OCI-M1 (cell line): ENCODE data around the gene CACNG6.

ENCODE experiments used
- DNase-seq: peaks from one replicate; lab custom pipeline; 2025; lab: John Stamatoyannopoulos, UW

The CACNG6 gene

DNA sequence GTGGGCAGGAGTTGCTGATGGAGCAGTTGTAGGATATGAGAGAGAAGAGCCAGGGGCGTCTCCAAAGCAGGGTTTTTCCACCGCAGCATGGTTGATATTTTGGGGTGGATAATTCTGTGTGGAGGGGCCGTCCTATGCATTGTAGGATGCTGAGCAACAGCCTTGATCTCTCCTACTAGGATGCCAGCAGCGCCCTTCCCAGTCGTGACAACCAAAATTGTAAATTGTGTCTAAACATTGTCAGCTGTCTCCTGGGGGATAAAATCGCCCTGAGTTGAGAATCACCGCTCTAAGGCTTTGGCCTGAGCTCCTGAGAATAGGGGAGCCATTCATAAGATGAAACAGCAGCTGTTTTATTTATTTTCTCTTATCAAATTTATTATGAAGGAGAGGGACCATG, 24.5 kb upstream of the CACNG6 start:
- DNase-seq = no peak

DNA sequence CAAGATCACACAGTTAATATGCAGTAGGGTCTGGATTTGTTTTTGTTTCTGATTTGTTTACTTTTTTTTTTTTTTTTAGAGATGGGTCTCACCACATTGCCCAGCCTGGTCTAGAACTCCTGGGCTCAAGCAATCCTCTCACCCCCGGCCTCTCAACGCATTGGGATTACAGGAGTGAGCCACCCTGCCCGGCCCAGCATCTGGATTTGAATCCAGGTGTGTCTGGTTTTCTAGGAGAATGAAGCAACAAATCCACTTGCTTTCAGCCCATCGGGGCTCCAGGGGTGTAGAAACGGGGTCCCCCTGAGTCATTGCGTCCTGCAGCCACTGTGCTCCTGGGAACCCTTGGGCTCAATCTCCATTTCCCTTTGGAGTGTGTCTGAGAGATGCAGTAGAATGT, 22.1 kb upstream of the CACNG6 start:
- DNase-seq = no peak

DNA sequence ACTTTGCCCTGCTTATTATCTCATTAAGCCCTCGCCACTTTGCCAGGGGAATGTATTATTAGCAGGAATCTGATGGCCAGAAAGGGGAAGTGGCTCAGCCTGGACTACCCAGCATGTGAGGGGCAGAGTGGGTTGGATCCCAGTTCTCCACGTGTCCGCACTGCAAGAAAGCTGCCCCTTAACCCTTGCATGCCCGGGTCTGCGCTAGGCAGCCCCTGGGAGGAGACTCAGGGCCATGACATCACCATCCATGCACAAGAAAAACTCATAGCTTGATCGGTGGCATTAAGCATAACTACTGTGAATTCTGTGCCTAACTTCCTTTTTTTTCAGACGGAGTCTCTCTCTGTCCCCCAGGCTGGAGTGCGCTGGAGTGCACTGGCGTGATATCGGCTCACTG, 19.8 kb upstream of the CACNG6 start:
- DNase-seq = peak; percentile 83

DNA sequence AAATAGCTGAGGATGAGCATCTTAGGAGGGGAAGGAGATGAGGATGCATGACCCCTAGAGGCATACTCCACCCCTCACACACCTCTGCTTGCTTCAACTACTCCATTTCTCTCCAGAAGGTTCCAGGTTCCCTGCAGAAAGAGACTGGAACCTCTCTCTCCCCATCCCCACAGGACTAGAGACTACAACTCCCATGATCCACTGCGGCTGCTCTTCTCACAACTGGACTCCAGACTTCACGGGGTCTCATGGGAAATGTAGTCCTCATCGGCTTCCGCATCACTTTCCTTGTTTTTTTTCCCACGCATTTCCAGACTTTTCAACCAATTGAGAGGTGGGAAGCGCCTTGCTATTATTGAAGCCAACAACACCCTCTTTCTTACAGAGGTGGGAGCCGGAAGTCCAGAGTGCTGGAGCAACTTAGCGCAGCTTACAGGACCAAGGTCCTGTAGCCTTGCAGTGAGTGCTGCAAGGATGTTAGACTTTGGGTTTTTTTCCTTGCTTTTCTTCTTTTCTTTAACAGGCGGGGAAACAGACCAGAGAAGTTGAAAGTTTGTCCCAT, 13.9 kb upstream of the CACNG6 start:
- DNase-seq = peak; percentile 85

DNA sequence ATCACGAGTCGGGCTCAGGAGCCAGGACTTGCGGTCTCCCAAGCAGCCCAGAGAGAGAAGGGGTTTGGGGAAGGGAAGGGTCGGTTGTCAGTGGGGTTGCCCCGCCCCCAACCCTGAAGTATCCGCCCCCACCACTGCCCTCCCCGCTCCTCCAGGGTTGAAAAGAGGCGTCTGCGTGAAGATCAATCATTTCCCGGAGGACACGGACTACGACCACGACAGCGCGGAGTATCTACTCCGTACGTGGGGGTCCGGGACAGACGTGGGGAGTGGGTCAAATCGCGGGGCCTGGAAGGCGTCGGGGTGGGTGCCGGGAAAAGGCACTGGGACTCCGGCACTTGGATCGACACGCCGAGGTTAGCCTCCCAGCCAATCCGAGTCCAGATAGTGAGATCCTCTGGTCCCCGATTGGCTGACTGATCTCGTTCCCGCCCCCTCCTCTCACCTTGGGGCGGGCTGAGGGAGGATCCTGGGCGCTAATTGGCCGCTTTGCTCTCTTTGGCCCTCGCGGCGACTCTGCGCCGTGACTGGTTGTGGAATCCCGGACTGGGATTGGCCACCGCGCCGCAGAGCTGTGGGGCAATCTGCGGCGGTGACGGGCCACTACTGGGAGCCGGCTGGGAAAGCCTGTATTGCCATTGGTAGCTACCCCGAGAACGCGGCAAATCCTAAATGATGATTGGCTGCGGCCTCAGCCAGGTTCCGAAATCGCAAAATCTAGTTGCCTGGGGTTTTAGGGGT, 13.3 kb upstream of the CACNG6 start:
- no peak for DNase-seq

DNA sequence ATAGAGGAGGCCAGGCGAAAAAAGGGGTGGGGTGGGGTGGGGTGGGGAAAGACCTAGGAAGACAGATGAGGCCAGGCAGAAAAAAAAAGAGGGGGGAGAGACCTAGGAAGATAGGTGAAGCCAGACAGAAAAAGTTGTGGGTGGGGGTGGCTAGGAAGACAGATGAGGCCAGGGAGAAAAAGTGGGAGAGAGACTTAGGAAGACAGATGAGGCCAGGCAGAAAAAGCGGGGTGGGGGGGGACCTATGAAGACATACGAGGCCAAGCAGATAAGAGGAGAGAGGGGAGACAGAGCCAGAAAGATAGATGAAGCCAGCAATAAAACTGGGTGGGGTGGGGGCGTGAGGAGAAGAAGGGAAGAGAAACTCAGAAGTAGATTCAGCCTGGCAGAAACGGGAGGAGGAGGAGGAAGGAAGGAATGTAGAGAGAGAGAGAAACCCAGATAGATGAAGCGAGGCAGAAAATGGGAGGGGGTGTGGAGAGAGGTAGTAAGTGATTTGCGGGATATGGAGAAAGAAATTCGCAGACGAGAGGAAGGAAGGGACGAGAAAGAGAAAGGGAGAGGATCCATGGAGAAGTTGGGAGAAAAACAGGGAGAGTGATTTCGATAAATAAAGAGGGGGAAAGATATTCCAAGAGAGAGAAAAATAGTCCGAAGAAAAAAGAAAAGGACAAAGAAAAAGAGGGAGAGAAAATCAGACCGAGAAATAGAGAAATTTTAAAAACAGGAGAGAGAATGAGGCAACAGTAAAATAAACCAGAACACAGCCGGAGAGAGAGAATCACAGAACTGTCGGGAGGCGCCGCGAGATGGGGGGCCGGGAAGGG, 12.2 kb upstream of the CACNG6 start:
- DNase-seq = no peak

DNA sequence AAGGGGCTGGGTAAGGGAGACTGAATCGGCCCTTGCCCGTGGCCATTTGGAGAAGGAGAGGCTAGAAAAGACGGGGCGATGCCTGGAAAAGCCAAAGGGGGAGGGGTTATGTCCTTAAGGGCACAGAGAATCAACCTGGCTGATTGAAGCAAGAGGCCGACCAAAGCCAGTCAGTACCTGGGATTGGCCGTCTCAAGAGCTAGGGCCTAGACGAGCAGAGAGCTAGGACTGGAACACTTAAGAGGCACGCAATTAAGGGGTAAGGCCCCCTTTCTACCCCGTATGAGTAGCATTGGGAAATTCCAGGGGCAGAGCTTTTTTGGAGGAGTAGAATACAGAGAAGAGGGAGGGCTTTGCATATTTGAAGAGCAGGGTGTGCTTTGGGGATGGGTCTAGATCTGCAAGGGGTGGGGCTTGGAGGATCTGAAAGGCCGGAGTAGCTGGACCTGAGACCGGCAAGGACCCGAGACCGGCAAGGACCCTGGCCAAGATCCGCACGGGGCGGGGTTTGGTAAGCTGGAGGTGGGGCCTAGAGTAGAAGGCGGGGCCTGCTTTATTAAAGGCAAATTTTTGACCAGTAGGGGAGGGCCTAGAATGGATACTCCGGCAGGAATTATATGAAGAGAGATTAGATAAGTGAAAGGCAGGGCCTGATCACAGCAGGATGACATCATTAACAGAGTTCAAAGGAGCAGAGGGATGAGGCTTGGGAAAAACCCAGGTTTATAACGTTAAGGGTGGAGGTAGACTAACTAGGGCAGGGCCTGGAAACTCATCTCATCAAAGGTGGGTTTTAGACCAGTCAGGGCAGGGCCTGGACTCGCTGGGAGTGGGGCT, 10.7 kb upstream of the CACNG6 start:
- DNase-seq = no peak

DNA sequence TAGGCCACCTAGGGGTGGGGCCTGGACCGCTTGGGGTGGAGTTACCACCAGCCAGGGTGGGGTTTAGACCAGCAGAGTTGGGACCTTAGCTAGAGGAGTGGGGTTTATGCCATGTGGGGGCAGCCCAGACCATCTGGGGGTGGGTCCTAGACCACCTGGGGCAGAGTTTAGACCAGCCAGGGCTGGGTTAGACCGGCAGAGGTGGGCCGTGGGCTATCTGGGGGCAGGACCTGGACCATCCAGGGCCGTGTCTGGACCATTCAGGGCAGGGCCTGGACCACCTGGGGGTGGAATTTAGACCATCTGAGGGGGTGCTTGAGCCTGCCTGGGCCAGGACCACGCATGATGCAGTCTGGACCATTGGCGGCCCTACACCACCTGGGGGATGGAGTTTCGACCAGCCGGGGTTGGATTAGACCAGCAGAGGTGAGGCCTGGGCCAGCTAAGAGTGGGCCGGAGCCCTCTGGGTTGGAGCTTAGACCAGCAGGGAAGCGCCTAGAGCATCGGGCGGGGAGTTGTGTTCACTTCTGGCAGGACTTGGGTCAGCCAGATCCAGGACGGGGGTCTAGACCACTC, 10.0 kb upstream of the CACNG6 start:
- DNase-seq = no peak

DNA sequence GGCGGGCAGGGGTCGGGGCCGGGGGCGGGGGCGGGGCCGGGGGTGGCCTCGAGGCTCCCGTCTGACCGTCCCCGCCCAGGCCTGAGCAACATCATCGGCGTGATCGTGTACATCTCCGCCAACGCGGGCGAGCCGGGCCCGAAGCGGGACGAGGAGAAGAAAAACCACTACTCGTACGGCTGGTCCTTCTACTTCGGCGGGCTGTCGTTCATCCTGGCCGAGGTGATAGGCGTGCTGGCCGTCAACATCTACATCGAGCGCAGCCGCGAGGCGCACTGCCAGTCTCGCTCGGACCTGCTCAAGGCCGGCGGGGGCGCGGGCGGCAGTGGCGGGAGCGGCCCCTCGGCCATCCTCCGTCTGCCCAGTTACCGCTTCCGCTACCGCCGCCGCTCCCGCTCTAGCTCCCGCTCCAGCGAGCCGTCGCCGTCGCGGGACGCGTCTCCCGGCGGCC, 9.4 kb upstream of the CACNG6 start:
- DNase-seq = no peak

DNA sequence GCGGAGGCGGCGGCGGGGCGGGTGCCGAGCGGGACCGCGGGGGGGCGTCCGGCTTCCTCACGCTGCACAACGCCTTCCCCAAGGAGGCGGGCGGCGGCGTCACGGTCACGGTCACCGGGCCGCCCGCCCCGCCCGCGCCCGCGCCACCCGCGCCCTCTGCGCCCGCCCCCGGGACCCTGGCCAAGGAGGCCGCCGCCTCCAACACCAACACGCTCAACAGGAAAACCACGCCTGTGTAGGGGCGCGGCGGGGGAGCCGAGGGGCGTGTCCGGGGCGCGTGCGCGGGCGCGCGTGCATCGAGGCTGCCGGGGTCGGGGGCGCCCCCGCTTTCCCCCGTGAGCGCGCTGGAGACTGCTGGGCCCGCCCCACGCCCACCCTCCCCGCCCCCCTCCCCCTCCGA, 8.8 kb upstream of the CACNG6 start:
- DNase-seq = no peak

DNA sequence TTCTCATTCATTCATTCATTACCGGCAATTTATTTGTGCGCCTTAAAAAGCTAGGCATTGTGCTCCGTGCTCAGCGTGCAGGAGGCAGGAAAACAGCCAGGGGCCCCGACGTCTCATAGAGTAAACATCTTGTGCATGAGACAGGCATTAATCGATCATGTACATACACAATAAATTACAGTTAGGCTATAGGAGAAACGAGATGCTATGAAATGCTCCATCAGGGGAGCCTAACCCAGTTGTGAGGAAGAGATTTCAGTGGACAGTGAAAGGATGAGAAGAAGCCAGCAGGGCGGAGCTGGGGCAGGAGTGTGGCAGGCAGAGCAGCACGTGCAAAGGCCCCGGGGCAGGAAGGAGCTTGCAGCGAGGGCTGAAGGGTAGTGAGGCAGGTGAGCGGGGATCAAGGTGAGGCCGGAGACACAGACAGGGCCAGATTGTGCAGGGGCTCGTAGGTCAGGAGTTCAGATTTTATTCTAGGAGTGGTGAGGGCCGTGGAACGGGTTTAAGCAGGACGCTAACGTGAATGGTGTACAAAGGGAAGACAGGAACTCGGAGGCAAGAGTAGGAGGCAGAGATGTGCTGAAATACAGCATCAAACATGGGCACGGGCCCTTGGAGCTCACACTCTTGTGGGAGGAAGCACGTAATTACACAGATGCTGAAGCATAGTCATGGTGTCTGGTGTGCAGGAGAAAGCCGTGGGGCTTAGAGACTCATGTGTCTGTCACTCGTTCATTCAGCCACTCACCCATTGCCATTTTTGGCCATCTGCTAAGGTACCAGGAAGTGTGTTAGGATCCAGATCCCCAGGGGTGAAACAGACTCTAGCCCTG, 7.8 kb upstream of the CACNG6 start:
- no peak for DNase-seq

DNA sequence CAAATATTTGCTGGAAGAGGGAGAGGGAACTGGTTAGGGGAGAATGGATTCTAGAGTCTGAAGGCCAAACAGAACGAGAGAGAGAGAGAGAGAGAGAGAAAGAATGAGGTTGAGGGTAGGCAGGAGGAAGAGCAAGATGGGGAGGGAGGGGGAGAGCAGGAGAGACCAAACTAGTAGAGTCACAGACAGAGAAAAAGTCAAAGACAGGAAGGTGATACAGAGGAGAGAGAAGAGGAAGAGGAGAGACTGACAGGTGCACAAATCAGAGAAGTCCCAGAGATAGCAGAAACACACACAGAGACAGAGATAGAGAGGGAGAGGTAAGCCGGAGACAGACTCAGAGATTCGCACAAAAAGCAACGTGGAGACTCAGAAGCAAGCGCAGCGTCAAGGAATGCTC, 5.6 kb upstream of the CACNG6 start:
- DNase-seq = no peak

DNA sequence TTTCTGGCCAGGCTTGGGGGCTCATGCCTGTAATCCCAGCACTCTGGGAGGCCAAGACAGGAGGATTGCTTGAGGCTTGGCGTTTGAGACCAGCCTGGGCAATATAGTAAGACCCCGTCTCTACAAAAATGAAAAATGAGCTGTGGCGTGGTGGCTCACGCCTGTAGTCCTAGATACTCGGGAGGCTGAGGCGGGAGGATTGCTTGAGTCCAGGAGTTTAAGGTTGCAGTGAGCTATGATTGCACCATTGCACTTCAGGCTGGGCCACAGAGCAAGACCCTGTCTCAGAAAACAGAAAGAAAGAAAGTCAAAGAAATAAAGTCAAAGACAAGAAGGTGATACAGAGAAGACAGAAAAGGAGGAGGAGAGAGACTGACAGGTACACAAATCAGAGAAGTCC, 2.5 kb upstream of the CACNG6 start:
- no peak for DNase-seq

DNA sequence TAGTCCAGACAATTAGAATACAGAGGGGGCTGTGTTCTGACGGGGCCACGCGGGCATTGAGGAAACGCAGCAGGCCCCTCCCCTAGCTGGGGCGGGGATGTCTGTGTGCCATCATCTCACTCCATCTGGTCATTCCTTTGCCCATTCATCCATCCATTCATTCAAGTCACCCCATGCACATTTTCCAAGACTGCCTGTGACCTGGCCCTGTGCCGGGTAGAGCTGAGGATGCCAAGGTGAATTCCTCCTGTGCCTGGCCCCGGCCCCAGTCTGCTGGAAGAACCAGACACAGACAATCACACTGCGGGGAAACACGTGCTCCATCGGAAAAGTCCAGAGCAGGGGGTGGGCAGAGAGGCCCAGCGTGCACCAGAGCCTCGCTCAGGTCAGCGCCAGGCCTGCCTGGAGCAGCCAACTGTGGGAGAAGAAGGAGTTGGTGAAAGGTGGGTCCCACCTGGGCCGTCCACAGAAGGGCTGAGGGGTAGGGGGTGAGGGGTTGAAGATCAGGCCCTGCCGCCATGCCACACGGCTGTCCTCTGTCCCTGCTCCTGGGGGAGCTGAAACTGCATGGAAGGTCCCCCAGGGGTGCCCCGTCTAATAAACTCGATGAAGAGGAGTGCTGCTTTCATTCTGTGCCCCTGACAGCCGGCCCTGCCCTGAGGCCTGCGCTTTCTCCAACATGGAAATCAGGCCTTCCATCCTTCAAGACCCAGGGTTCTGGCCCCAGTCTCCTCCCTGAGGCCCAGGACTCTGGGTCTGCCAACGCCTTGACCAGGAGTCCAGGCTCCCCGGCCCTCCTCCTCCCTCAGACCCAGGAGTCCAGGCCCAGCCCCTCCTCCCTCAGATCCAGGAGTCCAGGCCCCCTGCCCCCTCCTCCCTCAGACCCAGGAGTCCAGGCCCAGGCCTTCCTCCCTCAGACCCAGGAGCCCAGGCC, 1.6 kb upstream of the CACNG6 start:
- no peak for DNase-seq

DNA sequence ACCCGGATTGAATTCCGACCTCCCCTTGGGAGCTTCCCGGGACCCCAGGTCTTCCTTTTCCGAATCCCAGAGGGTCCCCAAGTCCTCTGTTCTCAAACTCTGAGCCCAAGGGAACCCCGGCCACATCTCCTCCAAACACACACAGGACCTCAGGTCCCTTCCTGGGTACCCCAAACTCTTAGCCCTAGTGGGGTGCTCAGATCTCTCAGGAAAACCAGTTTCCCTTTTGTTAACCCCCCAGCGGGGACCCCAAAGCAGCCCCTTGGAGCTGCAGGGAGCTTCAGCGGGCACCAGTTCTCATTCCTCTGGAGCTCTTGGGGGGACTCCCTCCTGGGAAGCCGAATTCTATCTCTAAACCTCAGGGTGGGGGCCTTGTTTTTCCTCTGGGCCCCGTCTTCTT, 774 bp downstream of the CACNG6 start:
- DNase-seq = no peak

DNA sequence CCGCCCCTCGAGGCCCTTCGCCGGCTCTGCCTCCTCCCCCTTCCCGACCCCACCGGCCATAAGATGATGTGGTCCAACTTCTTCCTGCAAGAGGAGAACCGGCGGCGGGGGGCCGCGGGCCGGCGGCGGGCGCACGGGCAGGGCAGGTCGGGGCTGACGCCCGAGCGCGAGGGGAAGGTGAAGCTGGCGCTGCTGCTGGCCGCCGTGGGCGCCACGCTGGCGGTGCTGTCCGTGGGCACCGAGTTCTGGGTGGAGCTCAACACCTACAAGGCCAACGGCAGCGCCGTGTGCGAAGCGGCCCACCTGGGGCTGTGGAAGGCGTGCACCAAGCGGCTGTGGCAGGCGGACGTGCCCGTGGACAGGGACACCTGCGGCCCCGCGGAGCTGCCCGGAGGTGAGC, 1.4 kb downstream of the CACNG6 start:
- no peak for DNase-seq

DNA sequence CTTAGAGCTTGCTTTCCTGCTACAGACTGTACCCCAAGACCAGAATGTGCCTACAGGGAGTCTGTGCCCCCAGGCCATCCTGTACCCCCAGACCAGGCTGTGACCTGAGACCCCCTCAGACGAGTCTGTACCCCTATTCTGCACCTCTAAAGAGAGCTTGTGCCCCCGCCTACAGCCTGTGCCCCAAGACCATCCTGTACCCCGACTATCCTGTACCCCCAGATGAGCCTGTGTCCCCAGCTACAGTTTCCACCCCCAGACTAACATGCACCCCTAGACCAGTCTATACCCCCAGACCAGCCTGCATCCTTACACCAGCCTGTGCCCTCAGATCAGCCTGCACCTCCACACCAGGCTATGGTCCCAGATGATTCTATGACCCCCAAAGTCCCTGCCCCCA, 2.0 kb downstream of the CACNG6 start:
- no peak for DNase-seq

DNA sequence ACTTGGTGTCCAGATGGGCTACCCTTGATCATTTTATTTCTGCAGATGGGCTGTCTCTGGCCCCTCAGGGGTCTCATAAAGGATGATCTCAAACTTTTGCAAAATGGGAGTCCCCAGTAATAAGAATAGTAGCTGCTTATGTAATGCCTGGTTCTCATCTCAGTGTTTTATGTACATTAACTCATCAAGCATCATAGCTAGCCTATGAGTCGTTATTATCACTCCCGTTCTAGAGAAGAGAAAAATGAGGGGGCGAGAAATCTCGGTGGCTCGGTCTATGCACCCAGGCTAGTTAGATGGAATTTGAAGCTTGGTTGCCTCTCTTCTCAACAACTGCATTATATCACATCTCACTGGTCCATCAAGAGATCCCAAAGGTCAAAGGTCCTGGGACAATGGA, 3.4 kb downstream of the CACNG6 start:
- no peak for DNase-seq

DNA sequence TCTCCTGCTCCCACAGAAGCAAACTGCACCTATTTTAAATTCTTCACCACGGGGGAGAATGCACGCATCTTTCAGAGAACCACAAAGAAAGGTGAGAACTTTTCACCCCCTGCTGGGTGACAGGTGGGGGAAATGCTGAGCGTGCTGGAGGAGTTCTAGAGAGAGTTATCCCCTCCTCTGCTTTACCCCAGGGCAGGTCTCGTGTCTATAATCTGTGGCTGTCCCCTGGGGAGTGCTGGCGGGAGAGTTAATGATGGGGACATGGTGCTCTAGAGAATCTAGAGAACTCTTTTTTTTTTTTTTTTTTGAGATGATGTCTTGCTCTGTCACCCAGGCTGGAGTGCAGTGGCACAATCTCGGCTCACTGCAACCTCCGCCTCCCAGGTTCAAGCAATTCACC, 6.8 kb downstream of the CACNG6 start:
- no peak for DNase-seq

DNA sequence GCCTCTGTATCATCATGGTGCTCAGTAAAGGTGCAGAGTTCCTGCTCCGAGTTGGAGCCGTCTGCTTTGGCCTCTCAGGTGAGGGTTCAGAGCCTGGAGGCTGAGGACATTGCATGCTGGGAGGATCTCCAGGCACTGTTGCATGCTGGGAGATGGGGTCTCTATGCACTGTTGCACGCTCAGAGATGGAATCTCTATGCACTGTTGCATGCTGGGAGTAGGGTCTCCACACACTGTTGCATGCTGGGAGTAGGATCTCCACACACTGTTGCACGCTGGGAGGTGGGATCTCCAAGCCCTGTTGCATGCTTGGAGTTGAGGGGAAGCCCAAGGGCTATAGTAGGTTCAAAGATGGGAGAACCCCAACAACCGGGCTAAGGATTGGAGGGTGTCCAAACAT, 8.3 kb downstream of the CACNG6 start:
- DNase-seq = no peak
